Lower leg skin (tissue), 3 donors: Measurements from ENCODE around the gene FERMT1.

Source experiments
- CTCF ChIP-seq, 3 donors: fragments of 450-650 bp; IDR thresholded peaks; one replicate each; pipeline ENCODE4 v1.5.1; 2016; ENCODE audit warnings: antibody characterized with exemption in 3 of 3, mild to moderate bottlenecking in 3 of 3, moderate library complexity in 2 of 3
- POLR2A ChIP-seq, 2 donors: fragments of 450-650 bp; IDR thresholded peaks; one replicate each; pipeline ENCODE4 v1.6.1; 2016 to 2017; ENCODE audit warnings: antibody characterized with exemption in 2 of 2, mild to moderate bottlenecking in 1 of 2, moderate library complexity in 1 of 2

DNA sequence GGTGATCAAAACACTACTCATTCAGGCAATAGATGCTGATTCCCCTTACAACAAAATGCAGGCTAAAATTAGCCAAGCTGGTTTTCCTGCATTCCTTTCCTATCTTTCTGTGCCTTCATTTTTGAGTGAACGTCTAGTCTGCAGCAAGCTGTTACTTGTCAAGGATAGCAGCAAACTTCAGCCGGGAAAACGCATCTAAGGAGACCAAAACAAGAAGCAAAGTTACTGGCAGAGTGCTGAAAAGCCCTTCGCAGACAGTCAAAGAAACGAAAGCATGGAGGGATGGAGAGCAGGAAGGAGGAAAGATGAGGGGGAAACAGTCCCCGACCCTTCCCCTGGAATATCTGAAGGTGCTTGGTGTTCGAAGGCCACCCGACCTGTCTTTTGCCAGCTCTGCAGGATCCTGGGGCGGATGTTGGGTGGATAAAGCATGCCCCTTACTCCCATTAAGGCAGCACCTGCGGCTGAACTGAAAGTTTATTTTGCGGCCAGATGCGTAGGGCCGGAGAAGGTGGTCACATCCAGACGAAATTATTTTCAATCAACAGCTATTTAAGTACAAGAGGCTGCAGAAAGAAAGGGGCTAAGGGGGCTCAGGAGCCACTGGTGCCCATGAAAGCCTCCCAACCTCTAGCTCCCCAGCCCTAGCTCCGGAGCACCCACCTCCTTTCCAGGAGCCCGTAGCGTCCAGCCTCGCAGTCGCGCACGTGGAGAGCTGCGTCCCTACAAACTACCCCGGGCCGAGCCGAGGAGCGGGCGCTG lies 538 bp downstream of the FERMT1 start:
- TF ChIP-seq CTCF (IDR thresholded peaks at IDR 0.05): no peak
- no peak for TF ChIP-seq POLR2A (IDR thresholded peaks at IDR 0.05)
